ENCODE data around the gene PRDM16.

PRDM16 gene

GRCh38 chr1:3173381-3173980 is 104.5 kb downstream of the PRDM16 start:
- no peak for ATAC-seq
- no peak for TF ChIP-seq ZFP3 (CRISPR knock-in tag; IDR thresholded peaks at IDR 0.05)
- TF ChIP-seq ZNF565 (CRISPR knock-in tag; conservative IDR thresholded peaks at IDR 0.05; ENCODE audit: low read depth): no peak
- TF ChIP-seq BACH2 (CRISPR knock-in tag; IDR thresholded peaks at IDR 0.05; ENCODE audit: borderline replicate concordance): no peak
- TF ChIP-seq RARB (CRISPR knock-in tag; IDR thresholded peaks at IDR 0.05): no peak
- no peak for TF ChIP-seq ZNF70 (CRISPR knock-in tag; IDR thresholded peaks at IDR 0.05)
- TF ChIP-seq SNAI2 (CRISPR knock-in tag; IDR thresholded peaks at IDR 0.05): no peak
- TF ChIP-seq GLIS3 (CRISPR knock-in tag; IDR thresholded peaks at IDR 0.05): no peak
- TF ChIP-seq TOX (CRISPR knock-in tag; IDR thresholded peaks at IDR 0.05; ENCODE audit: borderline replicate concordance): no peak
- no peak for TF ChIP-seq OSR1 (CRISPR knock-in tag; IDR thresholded peaks at IDR 0.05)

DNA sequence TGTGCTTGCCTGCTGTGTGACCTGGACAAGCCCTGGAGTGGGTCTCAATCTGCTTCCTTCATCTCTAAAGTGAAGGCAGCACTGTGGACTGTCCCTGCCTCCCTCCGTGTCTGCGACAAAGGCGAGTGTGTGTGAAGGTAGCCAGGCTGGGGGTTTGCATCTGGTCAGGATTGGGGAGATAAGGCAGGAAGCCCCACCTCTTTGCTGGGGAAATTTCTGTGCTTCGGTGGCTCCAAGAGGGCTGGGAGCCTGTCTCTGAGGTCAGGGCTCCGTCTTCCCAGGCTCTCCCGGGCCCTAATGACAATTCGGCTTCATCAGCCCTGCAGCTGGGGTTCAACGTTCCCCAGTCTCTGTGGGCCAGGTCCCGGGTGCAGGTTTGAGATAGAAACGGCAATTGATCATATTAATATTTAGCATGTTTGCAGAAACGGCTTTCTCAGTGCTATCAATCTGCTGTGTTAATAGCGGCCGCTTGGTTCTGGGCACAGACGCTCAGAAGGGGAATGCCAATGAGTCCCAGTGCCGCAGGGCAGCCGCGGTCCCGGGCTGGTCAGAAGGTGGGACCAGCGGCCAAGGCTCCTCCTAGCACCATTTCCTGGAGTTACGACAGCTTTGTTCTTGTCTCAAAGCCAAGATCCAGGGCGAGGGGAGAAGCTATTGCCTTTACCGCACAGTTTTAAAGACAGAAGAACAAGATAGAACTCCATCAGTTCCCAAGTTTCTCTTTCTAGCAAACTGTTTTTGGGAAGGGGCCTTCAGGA is 105.7 kb downstream of the PRDM16 start:
- TF ChIP-seq ZNF70 (CRISPR knock-in tag; IDR thresholded peaks at IDR 0.05) (no peak), GLIS3 (CRISPR knock-in tag; IDR thresholded peaks at IDR 0.05) (no peak), PATZ1 (CRISPR knock-in tag; IDR thresholded peaks at IDR 0.05; ENCODE audit: borderline replicate concordance) (no peak), CREB5 (CRISPR knock-in tag; IDR thresholded peaks at IDR 0.05; ENCODE audit: low read depth) (no peak), PPARA (CRISPR knock-in tag; IDR thresholded peaks at IDR 0.05; ENCODE audit: borderline replicate concordance) (no peak), CSDC2 (CRISPR knock-in tag; IDR thresholded peaks at IDR 0.05) (no peak), RARB (CRISPR knock-in tag; IDR thresholded peaks at IDR 0.05) (no peak), ZC3H10 (CRISPR knock-in tag; IDR thresholded peaks at IDR 0.05) (no peak), OSR1 (CRISPR knock-in tag; IDR thresholded peaks at IDR 0.05) (no peak), ZFP3 (CRISPR knock-in tag; IDR thresholded peaks at IDR 0.05) (no peak), ZNF565 (CRISPR knock-in tag; conservative IDR thresholded peaks at IDR 0.05; ENCODE audit: low read depth) (no peak), ARNTL (CRISPR knock-in tag; IDR thresholded peaks at IDR 0.05; ENCODE audit: borderline replicate concordance, low read depth) (no peak), TCF4 (CRISPR knock-in tag; IDR thresholded peaks at IDR 0.05; ENCODE audit: borderline replicate concordance) (no peak), BACH2 (CRISPR knock-in tag; IDR thresholded peaks at IDR 0.05; ENCODE audit: borderline replicate concordance) (no peak), ZNF8 (CRISPR knock-in tag; IDR thresholded peaks at IDR 0.05) (no peak)
- TF ChIP-seq, protein P1, sequence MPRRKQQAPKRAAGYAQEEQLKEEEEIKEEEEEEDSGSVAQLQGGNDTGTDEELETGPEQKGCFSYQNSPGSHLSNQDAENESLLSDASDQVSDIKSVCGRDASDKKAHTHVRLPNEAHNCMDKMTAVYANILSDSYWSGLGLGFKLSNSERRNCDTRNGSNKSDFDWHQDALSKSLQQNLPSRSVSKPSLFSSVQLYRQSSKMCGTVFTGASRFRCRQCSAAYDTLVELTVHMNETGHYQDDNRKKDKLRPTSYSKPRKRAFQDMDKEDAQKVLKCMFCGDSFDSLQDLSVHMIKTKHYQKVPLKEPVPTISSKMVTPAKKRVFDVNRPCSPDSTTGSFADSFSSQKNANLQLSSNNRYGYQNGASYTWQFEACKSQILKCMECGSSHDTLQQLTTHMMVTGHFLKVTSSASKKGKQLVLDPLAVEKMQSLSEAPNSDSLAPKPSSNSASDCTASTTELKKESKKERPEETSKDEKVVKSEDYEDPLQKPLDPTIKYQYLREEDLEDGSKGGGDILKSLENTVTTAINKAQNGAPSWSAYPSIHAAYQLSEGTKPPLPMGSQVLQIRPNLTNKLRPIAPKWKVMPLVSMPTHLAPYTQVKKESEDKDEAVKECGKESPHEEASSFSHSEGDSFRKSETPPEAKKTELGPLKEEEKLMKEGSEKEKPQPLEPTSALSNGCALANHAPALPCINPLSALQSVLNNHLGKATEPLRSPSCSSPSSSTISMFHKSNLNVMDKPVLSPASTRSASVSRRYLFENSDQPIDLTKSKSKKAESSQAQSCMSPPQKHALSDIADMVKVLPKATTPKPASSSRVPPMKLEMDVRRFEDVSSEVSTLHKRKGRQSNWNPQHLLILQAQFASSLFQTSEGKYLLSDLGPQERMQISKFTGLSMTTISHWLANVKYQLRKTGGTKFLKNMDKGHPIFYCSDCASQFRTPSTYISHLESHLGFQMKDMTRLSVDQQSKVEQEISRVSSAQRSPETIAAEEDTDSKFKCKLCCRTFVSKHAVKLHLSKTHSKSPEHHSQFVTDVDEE (CRISPR knock-in tag; IDR thresholded peaks at IDR 0.05): no peak
- TF ChIP-seq, protein P2, sequence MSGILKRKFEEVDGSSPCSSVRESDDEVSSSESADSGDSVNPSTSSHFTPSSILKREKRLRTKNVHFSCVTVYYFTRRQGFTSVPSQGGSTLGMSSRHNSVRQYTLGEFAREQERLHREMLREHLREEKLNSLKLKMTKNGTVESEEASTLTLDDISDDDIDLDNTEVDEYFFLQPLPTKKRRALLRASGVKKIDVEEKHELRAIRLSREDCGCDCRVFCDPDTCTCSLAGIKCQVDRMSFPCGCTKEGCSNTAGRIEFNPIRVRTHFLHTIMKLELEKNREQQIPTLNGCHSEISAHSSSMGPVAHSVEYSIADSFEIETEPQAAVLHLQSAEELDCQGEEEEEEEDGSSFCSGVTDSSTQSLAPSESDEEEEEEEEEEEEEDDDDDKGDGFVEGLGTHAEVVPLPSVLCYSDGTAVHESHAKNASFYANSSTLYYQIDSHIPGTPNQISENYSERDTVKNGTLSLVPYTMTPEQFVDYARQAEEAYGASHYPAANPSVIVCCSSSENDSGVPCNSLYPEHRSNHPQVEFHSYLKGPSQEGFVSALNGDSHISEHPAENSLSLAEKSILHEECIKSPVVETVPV (CRISPR knock-in tag; IDR thresholded peaks at IDR 0.05): no peak
- no peak for ATAC-seq

GRCh38 chr1:3175486-3175885 is 106.5 kb downstream of the PRDM16 start:
- TF ChIP-seq ZNF8 (CRISPR knock-in tag; IDR thresholded peaks at IDR 0.05): no peak
- TF ChIP-seq TCF4 (CRISPR knock-in tag; IDR thresholded peaks at IDR 0.05; ENCODE audit: borderline replicate concordance): no peak
- TF ChIP-seq, protein P2 (CRISPR knock-in tag; IDR thresholded peaks at IDR 0.05): no peak
- no peak for TF ChIP-seq ESRRG (CRISPR knock-in tag; IDR thresholded peaks at IDR 0.05)
- no peak for TF ChIP-seq TOX (CRISPR knock-in tag; IDR thresholded peaks at IDR 0.05; ENCODE audit: borderline replicate concordance)
- no peak for TF ChIP-seq CREB5 (CRISPR knock-in tag; IDR thresholded peaks at IDR 0.05; ENCODE audit: low read depth)
- no peak for TF ChIP-seq RARB (CRISPR knock-in tag; IDR thresholded peaks at IDR 0.05)
- ATAC-seq: no peak
